CD4-positive, alpha-beta memory T cell (primary cell): ENCODE measurements around the gene MAP1LC3A. TPM values are rescaled to one million over a fixed set of nuclear protein-coding genes. Genes with fewer than 3 reads are reported as not detected.
A peak's percentile ranks its signal among the peaks of the same experiment; 100 is the strongest.

ENCODE experiments used
- CTCF ChIA-PET: fragments of 350-600 bp; sonication (Branson Sonifier 250); formaldehyde crosslinking; loops from one replicate; lab custom pipeline; 2021; ENCODE audit warnings: inconsistent platforms; ENCODE audit not compliant: partially characterized antibody; lab: Charles Lee
- POLR2A ChIA-PET: fragments of 350-600 bp; sonication (Branson Sonifier 250); formaldehyde crosslinking; loops from one replicate; lab custom pipeline; 2021; ENCODE audit not compliant: partially characterized antibody; lab: Charles Lee
- DNase-seq, 5 donors: peaks; one replicate each; pipeline versions ENCODE4 v3.0.0 to v3.0.0-alpha.2; 2020 to 2022; ENCODE audit warnings: mixed read lengths in 1 of 5
- H3K27ac ChIP-seq: one replicate; pipeline ENCODE4 v1.7.0; 2013; ENCODE audit warnings: low read depth, low read length
- H3K27me3 ChIP-seq: 2 replicates; pipeline ENCODE4 v1.7.0; 2013; ENCODE audit warnings: mild to moderate bottlenecking, low read length, moderate library complexity; ENCODE audit not compliant: insufficient read depth
- H3K36me3 ChIP-seq: 2 replicates; pipeline ENCODE4 v1.7.0; 2013; ENCODE audit warnings: mild to moderate bottlenecking, low read length, moderate library complexity; ENCODE audit not compliant: insufficient read depth
- H3K4me1 ChIP-seq: 2 replicates; pipeline ENCODE4 v1.7.0; 2013; ENCODE audit warnings: mild to moderate bottlenecking, low read length, moderate library complexity; ENCODE audit not compliant: insufficient read depth
- H3K4me3 ChIP-seq, 2 donors: one replicate each; pipeline ENCODE4 v1.7.0; 2013; ENCODE audit warnings: low read length in 2 of 2, mild to moderate bottlenecking in 1 of 2
- H3K9me3 ChIP-seq, 2 donors: one replicate each; pipeline ENCODE4 v1.7.0; 2013; ENCODE audit warnings: low read length in 2 of 2, control low read depth in 1 of 2; ENCODE audit not compliant: control insufficient read depth in 1 of 2
- H3K27ac Mint-ChIP-seq, 7 donors: one replicate each; pipeline ENCODE4 v1.8.0; 2020 to 2021; ENCODE audit warnings: mixed read lengths in 7 of 7, mild to moderate bottlenecking in 6 of 7, inconsistent platforms in 3 of 7, moderate library complexity in 3 of 7
- H3K27me3 Mint-ChIP-seq, 2 donors: one replicate each; pipeline ENCODE4 v1.8.0; 2020 to 2021; ENCODE audit warnings: mixed read lengths in 2 of 2
- H3K36me3 Mint-ChIP-seq, 2 donors: one replicate each; pipeline ENCODE4 v1.8.0; 2020 to 2021; ENCODE audit warnings: mixed read lengths in 2 of 2, inconsistent platforms in 1 of 2, mild to moderate bottlenecking in 1 of 2
- H3K4me1 Mint-ChIP-seq, 4 donors: one replicate each; pipeline ENCODE4 v1.8.0; 2020 to 2021; ENCODE audit warnings: mixed read lengths in 4 of 4, mild to moderate bottlenecking in 1 of 4
- H3K4me3 Mint-ChIP-seq, 8 donors: one replicate each; pipeline ENCODE4 v1.8.0; 2020 to 2021; ENCODE audit warnings: mixed read lengths in 8 of 8, mild to moderate bottlenecking in 7 of 8, moderate library complexity in 6 of 8, inconsistent platforms in 3 of 8
- H3K9me3 Mint-ChIP-seq, 8 donors: one replicate each; pipeline ENCODE4 v1.8.0; 2020 to 2021; ENCODE audit warnings: mixed read lengths in 8 of 8, mild to moderate bottlenecking in 5 of 8, inconsistent platforms in 3 of 8, moderate library complexity in 1 of 8
- intact Hi-C: fragments of 100-400 bp; cut with micrococcal nuclease; formaldehyde crosslinking; loops from one replicate; pipeline ENCODE4 v1.15.1; 2023
- polyA plus RNA-seq, 2 donors: library from polyadenylated mRNA; unstranded; fragments of 300-500 nt; fragmentation: Illumina TruSeq; gene quantifications; one replicate each; pipeline ENCODE4 v1.2.3, GENCODE V29; 2021
- total RNA-seq, 2 experiments: library from RNA; stranded (reverse); gene quantifications; one replicate each; pipeline ENCODE4 v1.2.3, GENCODE V29; 2021

MAP1LC3A gene
- total and polyA plus RNA-seq, 4 experiments from 2014 or later = 2.1 to 7.9 (median 3.2) TPM

GRCh38 chr20:34522969-34523871 lies 35.3 kb upstream of the MAP1LC3A start:
- intact Hi-C loops = loop anchor here (1.0 kb wide), 1 partner anchor 211 kb away; no protein-coding TSS in a partner anchor
- peak overlapping the region in 2 of 8 donors; percentile 7 to 55 for H3K4me3 Mint-ChIP-seq
- peaks cover 22% of the 10 kb centered on the region for H3K36me3 ChIP-seq
- H3K27me3 ChIP-seq = no peaks in the 10 kb centered on the region
- no peaks in the 10 kb centered on the region for H3K9me3 ChIP-seq
- CTCF ChIA-PET = interaction anchor here (0.6 to 2.8 kb wide), 4 partner anchors 11 to 211 kb away, joined by 3 to 25 read pairs (median 4); no protein-coding TSS in a partner anchor
- peak in 4 of 5 donors; percentile 31 to 40 (median 33) for DNase-seq
- H3K36me3 Mint-ChIP-seq = peaks cover 27 to 57% of the 10 kb centered on the region in 2 donors
- H3K27me3 Mint-ChIP-seq = no peaks in the 10 kb centered on the region
- peaks cover 34 to 65% (median 47%) of the 10 kb centered on the region in 4 donors for H3K4me1 Mint-ChIP-seq
- no peak overlapping the region for H3K4me3 ChIP-seq
- H3K27ac ChIP-seq = no peak overlapping the region
- POLR2A ChIA-PET = interaction anchor here (0.8 to 1.6 kb wide), 2 partner anchors 8 to 10 kb away, joined by 3 read pairs; no protein-coding TSS in a partner anchor
- H3K4me1 ChIP-seq = peaks cover 41% of the 10 kb centered on the region
- peak overlapping the region in 6 of 7 donors; percentile 29 to 77 (median 66) for H3K27ac Mint-ChIP-seq
- H3K9me3 Mint-ChIP-seq = no peaks in the 10 kb centered on the region

GRCh38 chr20:34524426-34524825 lies 34.1 kb upstream of the MAP1LC3A start:
- H3K36me3 ChIP-seq = peaks cover 30% of the 10 kb centered on the region
- H3K27ac ChIP-seq = no peak overlapping the region
- ChIA-PET CTCF (interaction anchor here (0.7 to 2.8 kb wide), 2 partner anchors 30 to 213 kb away, joined by 3 to 25 read pairs; no protein-coding TSS in a partner anchor), POLR2A (no interaction called here)
- H3K4me1 Mint-ChIP-seq = peaks cover 32 to 53% (median 39%) of the 10 kb centered on the region in 4 donors
- peaks cover 33 to 66% of the 10 kb centered on the region in 2 donors for H3K36me3 Mint-ChIP-seq
- no peaks in the 10 kb centered on the region for H3K9me3 Mint-ChIP-seq
- H3K27me3 Mint-ChIP-seq = no peaks in the 10 kb centered on the region
- H3K4me3 Mint-ChIP-seq = peak overlapping the region in 1 of 8 donors; percentile 39
- no peak overlapping the region for H3K4me3 ChIP-seq
- peaks cover 30% of the 10 kb centered on the region for H3K4me1 ChIP-seq
- intact Hi-C loops = no loop called here
- H3K27me3 ChIP-seq = no peaks in the 10 kb centered on the region
- DNase-seq = no peak
- no peaks in the 10 kb centered on the region for H3K9me3 ChIP-seq
- peak overlapping the region in 2 of 7 donors; percentile 27 to 59 for H3K27ac Mint-ChIP-seq

- peaks cover 33 to 71% of the 10 kb centered on the region in 2 donors for H3K36me3 Mint-ChIP-seq
- H3K27me3 Mint-ChIP-seq = no peaks in the 10 kb centered on the region
- H3K4me1 Mint-ChIP-seq = peaks cover 28 to 45% (median 31%) of the 10 kb centered on the region in 4 donors
- H3K4me3 Mint-ChIP-seq = no peak overlapping the region
- ChIA-PET POLR2A (interaction anchor here (1.2 kb wide), 1 partner anchor 8 kb away, joined by 5 read pairs; the partner anchor contains the start of gene DYNLRB1), CTCF (no interaction called here)
- intact Hi-C loops = no loop called here
- no peaks in the 10 kb centered on the region for H3K27me3 ChIP-seq
- DNase-seq = no peak
- no peak overlapping the region for H3K27ac ChIP-seq
- H3K9me3 Mint-ChIP-seq = no peaks in the 10 kb centered on the region
- peaks cover 28% of the 10 kb centered on the region for H3K4me1 ChIP-seq
- peaks cover 36% of the 10 kb centered on the region for H3K36me3 ChIP-seq
- peak overlapping the region in 2 of 7 donors; percentile 57 to 61 for H3K27ac Mint-ChIP-seq
- no peak overlapping the region for H3K4me3 ChIP-seq
- H3K9me3 ChIP-seq = no peaks in the 10 kb centered on the region
Observed at GRCh38 chr20:34525342-34525708, 33.2 kb upstream of the MAP1LC3A start.

GRCh38 chr20:34525709-34526416 lies 32.7 kb upstream of the MAP1LC3A start:
- Histone ChIP-seq H3K27ac (no peak overlapping the region), H3K4me3 (no peak overlapping the region), H3K9me3 (no peaks in the 10 kb centered on the region), H3K36me3 (peaks cover 36% of the 10 kb centered on the region), H3K4me1 (peaks cover 25% of the 10 kb centered on the region), H3K27me3 (no peaks in the 10 kb centered on the region)
- Mint-ChIP-seq H3K27ac (peak overlapping the region in 1 of 7 donors; percentile 23), H3K27me3 (no peaks in the 10 kb centered on the region), H3K9me3 (no peaks in the 10 kb centered on the region), H3K36me3 (peaks cover 36 to 71% of the 10 kb centered on the region in 2 donors), H3K4me3 (no peak overlapping the region), H3K4me1 (peaks cover 28 to 47% (median 33%) of the 10 kb centered on the region in 4 donors)
- intact Hi-C loops = no loop called here
- POLR2A ChIA-PET = interaction anchor here (1.2 kb wide), 1 partner anchor 9 kb away, joined by 5 read pairs; the partner anchor contains the start of gene DYNLRB1
- no peak for DNase-seq
- CTCF ChIA-PET = no interaction called here

- H3K4me3 Mint-ChIP-seq = no peak overlapping the region
- Histone ChIP-seq H3K4me3 (no peak overlapping the region), H3K9me3 (no peaks in the 10 kb centered on the region), H3K4me1 (peaks cover 23% of the 10 kb centered on the region), H3K27ac (no peak overlapping the region), H3K27me3 (no peaks in the 10 kb centered on the region), H3K36me3 (peaks cover 38% of the 10 kb centered on the region)
- no peaks in the 10 kb centered on the region for H3K9me3 Mint-ChIP-seq
- ChIA-PET CTCF (interaction anchor here (0.8 kb wide), 1 partner anchor 36 kb away, joined by 3 read pairs; no protein-coding TSS in a partner anchor), POLR2A (interaction anchor here (1.1 to 1.2 kb wide), 2 partner anchors 9 to 24 kb away, joined by 3 to 5 read pairs; partner anchors contain the start of gene DYNLRB1)
- H3K27ac Mint-ChIP-seq = peak overlapping the region in 1 of 7 donors; percentile 62
- intact Hi-C loops = no loop called here
- H3K4me1 Mint-ChIP-seq = peaks cover 28 to 46% (median 30%) of the 10 kb centered on the region in 4 donors
- H3K27me3 Mint-ChIP-seq = no peaks in the 10 kb centered on the region
- no peak for DNase-seq
- H3K36me3 Mint-ChIP-seq = peaks cover 37 to 74% of the 10 kb centered on the region in 2 donors
Observed at GRCh38 chr20:34526466-34526865, 32.1 kb upstream of the MAP1LC3A start.

- Mint-ChIP-seq H3K36me3 (peaks cover 36 to 78% of the 10 kb centered on the region in 2 donors), H3K4me1 (peaks cover 26 to 40% (median 26%) of the 10 kb centered on the region in 4 donors), H3K27me3 (no peaks in the 10 kb centered on the region), H3K4me3 (no peak overlapping the region), H3K9me3 (no peaks in the 10 kb centered on the region), H3K27ac (peak overlapping the region in 1 of 7 donors; percentile 29)
- no peak for DNase-seq
- Histone ChIP-seq H3K9me3 (no peaks in the 10 kb centered on the region), H3K27ac (no peak overlapping the region), H3K4me3 (no peak overlapping the region), H3K27me3 (no peaks in the 10 kb centered on the region), H3K4me1 (peaks cover 17% of the 10 kb centered on the region), H3K36me3 (peaks cover 43% of the 10 kb centered on the region)
- ChIA-PET CTCF (interaction anchor here (0.8 to 1.1 kb wide), 4 partner anchors 11 to 35 kb away, joined by 3 to 4 read pairs (median 3); partner anchors contain the start of gene DYNLRB1), POLR2A (interaction anchor here (1.1 kb wide), 1 partner anchor 24 kb away, joined by 3 read pairs; no protein-coding TSS in a partner anchor)
- intact Hi-C loops = no loop called here
Observed at GRCh38 chr20:34527016-34527415, 31.5 kb upstream of the MAP1LC3A start.
